IPS-NIHi7 (cell line): ENCODE data around the gene U2AF1.
"Not testable (repeated sequence)": the region's sequence is repeated elsewhere in the genome, so short reads cannot be mapped to it uniquely, and the experiment has no call there.

Experiments
- DNase-seq: peaks from one replicate; pipeline ENCODE4 v3.0.0; 2012; ENCODE audit warnings: mixed read lengths; ENCODE audit errors: extremely low spot score

Gene U2AF1

GRCh38 chr21:43076643-43077042 lies 30.7 kb downstream of the U2AF1 start:
- DNase-seq = not testable (repeated sequence)

GRCh38 chr21:43076023-43076637 lies 31.2 kb downstream of the U2AF1 start:
- DNase-seq = not testable (repeated sequence)

- DNase-seq = not testable (repeated sequence)
These were observed 32.0 kb downstream of the U2AF1 start, which contains the start of gene CBS for GRCh38 chr21:43075170-43076022. TSS of gene CBS (minus strand) at chr21:43075835. CDS start at chr21:43072193, 3,642 bp downstream.

- DNase-seq = not testable (repeated sequence)
These were observed 32.8 kb downstream of the U2AF1 start for GRCh38 chr21:43074401-43075169.

- not testable (repeated sequence) for DNase-seq
These were observed 34.6 kb downstream of the U2AF1 start for GRCh38 chr21:43072742-43073141.

GRCh38 chr21:43069682-43070081 lies 37.7 kb downstream of the U2AF1 start:
- not testable (repeated sequence) for DNase-seq

- DNase-seq = not testable (repeated sequence)
These were observed 39.3 kb downstream of the U2AF1 start for GRCh38 chr21:43068065-43068464.

- DNase-seq = not testable (repeated sequence)
These were observed 40.7 kb downstream of the U2AF1 start for GRCh38 chr21:43066690-43067089.

GRCh38 chr21:43065991-43066390 lies 41.4 kb downstream of the U2AF1 start:
- not testable (repeated sequence) for DNase-seq

GRCh38 chr21:43064265-43064917 lies 43.0 kb downstream of the U2AF1 start:
- DNase-seq = not testable (repeated sequence)

- not testable (repeated sequence) for DNase-seq
These were observed 44.3 kb downstream of the U2AF1 start for GRCh38 chr21:43062955-43063664.

GRCh38 chr21:43053112-43053511 lies 54.3 kb downstream of the U2AF1 start:
- not testable (repeated sequence) for DNase-seq

- not testable (repeated sequence) for DNase-seq
These were observed 61.2 kb downstream of the U2AF1 start for GRCh38 chr21:43045876-43046821.

GRCh38 chr21:43045165-43045875 lies 62.0 kb downstream of the U2AF1 start:
- DNase-seq = not testable (repeated sequence)

GRCh38 chr21:43044547-43044946 lies 62.8 kb downstream of the U2AF1 start:
- not testable (repeated sequence) for DNase-seq

- not testable (repeated sequence) for DNase-seq
These were observed 64.1 kb downstream of the U2AF1 start for GRCh38 chr21:43043291-43043690.
